Activated naive CD4-positive, alpha-beta T cell treated with anti-CD3 and anti-CD28 coated beads, Interleukin-2, amount 50 U/mL, for 16 hours (primary cell): ENCODE data around the gene SPAG9.

ENCODE experiments used
- DNase-seq: peaks from one replicate; pipeline ENCODE4 v3.0.0-alpha.2; 2020

The SPAG9 gene

GRCh38 chr17:50934161-50934560, 186.5 kb downstream of the SPAG9 start:
- no peak for DNase-seq

GRCh38 chr17:50931144-50931908, 189.3 kb downstream of the SPAG9 start:
- DNase-seq = peak; percentile 59

- DNase-seq = no peak
These were observed 192.0 kb downstream of the SPAG9 start for GRCh38 chr17:50928646-50929045.

- DNase-seq = no peak
These were observed 193.4 kb downstream of the SPAG9 start for GRCh38 chr17:50927287-50927686.

GRCh38 chr17:50926523-50926922, 194.1 kb downstream of the SPAG9 start:
- no peak for DNase-seq

- no peak for DNase-seq
These were observed 195.3 kb downstream of the SPAG9 start for GRCh38 chr17:50925296-50925891.

GRCh38 chr17:50924800-50925199, 195.9 kb downstream of the SPAG9 start:
- no peak for DNase-seq

- DNase-seq = no peak
These were observed 196.4 kb downstream of the SPAG9 start for GRCh38 chr17:50924300-50924699.

- DNase-seq = no peak
These were observed 197.1 kb downstream of the SPAG9 start for GRCh38 chr17:50923611-50924010.

- DNase-seq = no peak
These were observed 197.8 kb downstream of the SPAG9 start for GRCh38 chr17:50922721-50923405.

- no peak for DNase-seq
These were observed 198.6 kb downstream of the SPAG9 start for GRCh38 chr17:50922107-50922506.

GRCh38 chr17:50920891-50921586, 199.6 kb downstream of the SPAG9 start:
- no peak for DNase-seq

GRCh38 chr17:50920041-50920410, 200.6 kb downstream of the SPAG9 start:
- no peak for DNase-seq

GRCh38 chr17:50919321-50920040, 201.2 kb downstream of the SPAG9 start:
- peak; percentile 60 for DNase-seq

GRCh38 chr17:50918933-50919296, 201.8 kb downstream of the SPAG9 start:
- peak; percentile 33 for DNase-seq

GRCh38 chr17:50918071-50918932, 202.4 kb downstream of the SPAG9 start:
- no peak for DNase-seq

- no peak for DNase-seq
These were observed 203.3 kb downstream of the SPAG9 start for GRCh38 chr17:50917418-50917743.

- no peak for DNase-seq
These were observed 203.8 kb downstream of the SPAG9 start for GRCh38 chr17:50916708-50917417.

GRCh38 chr17:50916026-50916707, 204.5 kb downstream of the SPAG9 start:
- DNase-seq = no peak

GRCh38 chr17:50914505-50915063, 206.1 kb downstream of the SPAG9 start:
- no peak for DNase-seq
